ENCODE results near the gene UNC45A. TPM values are rescaled to one million over a fixed set of nuclear protein-coding genes. Genes with fewer than 3 reads are reported as not detected.
A peak's percentile ranks its signal among the peaks of the same experiment; 100 is the strongest.

UNC45A gene
- total and polyA plus RNA-seq, 2 of the 13 experiments (the other 11 are each of a cell fraction or from before 2014, with no cell fraction given), result 33.8 to 39.7 TPM

- TF ChIP-seq ZNF224 (CRISPR knock-in tag; IDR thresholded peaks at IDR 0.05) (no peak), ZNF143 (CRISPR knock-in tag; IDR thresholded peaks at IDR 0.05) (no peak)
- intact Hi-C loops (cut with micrococcal nuclease; ENCODE audit: unreplicated experiment) (no loop called here), in situ Hi-C loops (cut with HindIII; ENCODE audit: extremely low pct_ligation_motif_present, low pct_unique_long_range_greater_than_20kb) (no loop called here)
- no peak overlapping the region for H3K4me2 ChIP-seq (ENCODE audit: low read depth, low read length)
- H3K9ac ChIP-seq (ENCODE audit: insufficient read depth, low read depth, low read length), result no peak overlapping the region
- CTCF ChIA-PET (ENCODE audit: low intra/inter-chr PET ratio, low total read pairs), result no interaction called here
- no peak for ATAC-seq
- H3K79me2 ChIP-seq (ENCODE audit: insufficient read depth, low read length), result peaks cover 9% of the 10 kb centered on the region
- H3K27me3 ChIP-seq (ENCODE audit: control insufficient read depth in 1 of 2, insufficient read depth in 2 of 2, low read length in 2 of 2), result no peaks in the 10 kb centered on the region
- BruUV-seq (replicated peaks), result no TSS peak
- FAIRE-seq, result no peak
- H3K36me3 ChIP-seq (replicated peaks in 1 of 2; ENCODE audit: control insufficient read depth in 1 of 2, insufficient read depth in 2 of 2, low read length in 2 of 2), result peaks cover 18 to 56% of the 10 kb centered on the region in 2 experiments; a peak in 4 of 5 replicates
- H4K20me1 ChIP-seq (ENCODE audit: insufficient read depth, low read length), result no peaks in the 10 kb centered on the region
- no peak for DNase-seq (ENCODE audit: low spot score)
- no peak overlapping the region for H3K27ac ChIP-seq (ENCODE audit: extremely low read length, insufficient read depth, low read length)
- WGBS (ENCODE audit: low lambda C conversion rate), result 92% methylated on average over 9 of the region's 14 CpGs
- H3K4me1 ChIP-seq (ENCODE audit: insufficient read depth, low read length), result peaks cover 11% of the 10 kb centered on the region
- no peak overlapping the region for H2AFZ ChIP-seq (ENCODE audit: low read length)
- POLR2A ChIA-PET, result interaction anchor here (1.8 to 2.7 kb wide), 3 partner anchors 18 to 50 kb away, joined by 6 to 21 read pairs (median 9); partner anchors contain the start of genes MAN2A2 and UNC45A
- H3K9me3 ChIP-seq (ENCODE audit: low read length), result no peaks in the 10 kb centered on the region
- no peak overlapping the region for H3K4me3 ChIP-seq (replicated peaks in 1 of 3; ENCODE audit: insufficient read depth in 1 of 3, low read depth in 2 of 3, low read length in 3 of 3)
These were observed 18.0 kb downstream of the UNC45A start for GRCh38 chr15:90952901-90953677.

GRCh38 chr15:90953947-90954711, 19.0 kb downstream of the UNC45A start:
- peaks cover 18 to 49% of the 10 kb centered on the region in 2 experiments; a peak in 4 of 5 replicates for H3K36me3 ChIP-seq (replicated peaks in 1 of 2; ENCODE audit: control insufficient read depth in 1 of 2, insufficient read depth in 2 of 2, low read length in 2 of 2)
- H3K27ac ChIP-seq (ENCODE audit: extremely low read length, insufficient read depth, low read length), result peak overlapping the region; percentile 97
- H3K4me3 ChIP-seq (replicated peaks in 1 of 3; ENCODE audit: insufficient read depth in 1 of 3, low read depth in 2 of 3, low read length in 3 of 3), result peak overlapping the region in 2 of 3 experiments; percentile 65 to 77; a peak in 3 of 6 replicates
- no peaks in the 10 kb centered on the region for H4K20me1 ChIP-seq (ENCODE audit: insufficient read depth, low read length)
- peak overlapping the region; percentile 83; the same call in 1 of the 2 replicates for H3K4me2 ChIP-seq (ENCODE audit: low read depth, low read length)
- no peak overlapping the region for H2AFZ ChIP-seq (ENCODE audit: low read length)
- TF ChIP-seq ZNF773 (CRISPR knock-in tag; IDR thresholded peaks at IDR 0.05; ENCODE audit: borderline replicate concordance) (0 out of 2 replicates have a peak, but pooled peaks have one; percentile 1), RFXAP (CRISPR knock-in tag; IDR thresholded peaks at IDR 0.05; ENCODE audit: borderline replicate concordance) (no peak), E2F5 (CRISPR knock-in tag; conservative IDR thresholded peaks at IDR 0.05) (no peak), BATF2 (CRISPR knock-in tag; IDR thresholded peaks at IDR 0.05) (peak; percentile 12; the same call in 1 of the 2 replicates), HIVEP1 (CRISPR knock-in tag; IDR thresholded peaks at IDR 0.05) (no peak), ZNF280D (CRISPR knock-in tag; IDR thresholded peaks at IDR 0.05) (no peak)
- WGBS (ENCODE audit: low lambda C conversion rate), result 86% methylated on average over 13 of the region's 16 CpGs
- intact Hi-C loops (cut with micrococcal nuclease; ENCODE audit: unreplicated experiment), result loop anchor here (2.0 kb wide), 1 partner anchor 19 kb away; the partner anchor contains the start of gene UNC45A
- DNase-seq (ENCODE audit: low spot score) (no peak), FAIRE-seq (no peak), ATAC-seq (no peak)
- no peaks in the 10 kb centered on the region for H3K27me3 ChIP-seq (ENCODE audit: control insufficient read depth in 1 of 2, insufficient read depth in 2 of 2, low read length in 2 of 2)
- peaks cover 11% of the 10 kb centered on the region for H3K4me1 ChIP-seq (ENCODE audit: insufficient read depth, low read length)
- no peaks in the 10 kb centered on the region for H3K9me3 ChIP-seq (ENCODE audit: low read length)
- peak overlapping the region; percentile 97; the same call in 1 of the 2 replicates for H3K9ac ChIP-seq (ENCODE audit: insufficient read depth, low read depth, low read length)
- no TSS peak for BruUV-seq (replicated peaks)
- in situ Hi-C loops (cut with HindIII; ENCODE audit: extremely low pct_ligation_motif_present, low pct_unique_long_range_greater_than_20kb), result no loop called here
- ChIA-PET POLR2A (interaction anchor here (1.2 to 2.7 kb wide), 6 partner anchors 8 to 51 kb away, joined by 3 to 26 read pairs (median 8); partner anchors contain the start of genes HDDC3, MAN2A2 and UNC45A), CTCF (ENCODE audit: low intra/inter-chr PET ratio, low total read pairs) (no interaction called here)
- H3K79me2 ChIP-seq (ENCODE audit: insufficient read depth, low read length), result peaks cover 9% of the 10 kb centered on the region

Measured in HepG2 (cell line).